Epithelial cell of esophagus (primary cell): ENCODE data around the gene PACSIN2.

Experiments used
- DNase-seq: peaks from one replicate; pipeline ENCODE4 v3.0.0; 2010; ENCODE audit warnings: low read depth
- H3K4me3 ChIP-seq: 2 replicates; pipeline ENCODE4 v1.5.1; 2011; ENCODE audit warnings: mild to moderate bottlenecking, low read length, control low read depth
- TF ChIP-seq, protein P1 (sequence below): IDR thresholded peaks from 2 replicates; pipeline ENCODE4 v1.5.1; 2011; ENCODE audit warnings: low read depth, mild to moderate bottlenecking, low read length, control low read depth, inconsistent platforms; ENCODE audit not compliant: insufficient read depth; ENCODE audit errors: missing control alignments

PACSIN2 gene

DNA sequence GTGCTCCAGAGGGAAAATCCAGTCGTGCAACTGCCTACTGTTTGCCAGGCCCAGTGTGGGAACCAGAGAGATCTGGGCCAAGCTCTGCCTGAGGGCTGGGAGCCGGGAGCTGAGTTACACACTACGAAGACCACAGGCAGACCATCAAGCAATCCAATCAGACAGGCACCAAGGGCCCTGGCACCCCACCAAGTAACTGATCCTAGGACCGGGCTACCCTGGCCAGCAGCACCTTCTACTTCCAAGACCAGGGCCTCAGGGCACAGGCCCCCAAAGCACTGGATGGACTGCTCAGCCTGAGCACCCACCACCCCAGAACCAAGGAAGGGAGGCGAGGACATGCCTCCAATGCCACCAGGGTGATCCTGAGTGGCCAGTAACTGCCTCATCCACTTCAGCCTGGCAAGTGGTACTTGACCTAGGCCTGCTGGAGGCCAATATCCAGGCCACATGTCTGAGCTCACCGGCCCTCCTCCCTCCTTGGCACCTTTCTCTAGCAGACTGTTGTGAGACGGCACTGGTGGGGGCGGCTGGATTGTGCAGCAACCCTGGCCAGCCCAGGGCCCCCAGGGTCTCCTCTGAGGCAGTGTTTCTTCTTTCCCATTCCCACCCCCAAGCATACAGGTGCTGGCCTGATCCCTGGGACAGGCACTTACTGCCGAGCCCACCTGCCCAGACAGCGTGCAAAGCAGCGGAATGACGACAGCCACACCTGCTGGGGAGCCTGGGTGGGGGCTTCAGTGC is 137.2 kb downstream of the PACSIN2 start:
- TF ChIP-seq, protein P1, sequence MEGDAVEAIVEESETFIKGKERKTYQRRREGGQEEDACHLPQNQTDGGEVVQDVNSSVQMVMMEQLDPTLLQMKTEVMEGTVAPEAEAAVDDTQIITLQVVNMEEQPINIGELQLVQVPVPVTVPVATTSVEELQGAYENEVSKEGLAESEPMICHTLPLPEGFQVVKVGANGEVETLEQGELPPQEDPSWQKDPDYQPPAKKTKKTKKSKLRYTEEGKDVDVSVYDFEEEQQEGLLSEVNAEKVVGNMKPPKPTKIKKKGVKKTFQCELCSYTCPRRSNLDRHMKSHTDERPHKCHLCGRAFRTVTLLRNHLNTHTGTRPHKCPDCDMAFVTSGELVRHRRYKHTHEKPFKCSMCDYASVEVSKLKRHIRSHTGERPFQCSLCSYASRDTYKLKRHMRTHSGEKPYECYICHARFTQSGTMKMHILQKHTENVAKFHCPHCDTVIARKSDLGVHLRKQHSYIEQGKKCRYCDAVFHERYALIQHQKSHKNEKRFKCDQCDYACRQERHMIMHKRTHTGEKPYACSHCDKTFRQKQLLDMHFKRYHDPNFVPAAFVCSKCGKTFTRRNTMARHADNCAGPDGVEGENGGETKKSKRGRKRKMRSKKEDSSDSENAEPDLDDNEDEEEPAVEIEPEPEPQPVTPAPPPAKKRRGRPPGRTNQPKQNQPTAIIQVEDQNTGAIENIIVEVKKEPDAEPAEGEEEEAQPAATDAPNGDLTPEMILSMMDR = no peak
- no peak overlapping the region for H3K4me3 ChIP-seq
- no peak for DNase-seq

DNA sequence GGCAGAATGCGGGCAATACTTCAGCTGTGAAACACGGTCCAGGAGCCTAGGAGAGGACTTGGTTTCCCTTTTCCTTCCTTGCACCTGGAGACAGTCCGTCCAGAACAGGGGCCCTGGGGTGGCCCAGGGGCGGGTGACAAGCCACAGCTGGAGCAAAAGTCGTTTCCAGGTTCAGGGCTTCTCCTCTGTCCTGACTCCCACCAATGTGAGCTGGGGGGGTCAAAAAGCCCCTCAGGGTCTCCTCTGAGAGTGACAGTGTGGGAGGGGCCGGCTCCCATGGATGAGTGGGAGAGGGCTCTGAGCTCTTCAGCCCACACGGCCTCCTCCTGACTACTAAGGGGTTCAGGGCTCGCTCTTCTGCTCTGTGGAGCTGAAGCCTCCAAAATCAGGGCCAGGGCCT is 137.8 kb downstream of the PACSIN2 start:
- TF ChIP-seq, protein P1 = no peak
- no peak overlapping the region for H3K4me3 ChIP-seq

DNA sequence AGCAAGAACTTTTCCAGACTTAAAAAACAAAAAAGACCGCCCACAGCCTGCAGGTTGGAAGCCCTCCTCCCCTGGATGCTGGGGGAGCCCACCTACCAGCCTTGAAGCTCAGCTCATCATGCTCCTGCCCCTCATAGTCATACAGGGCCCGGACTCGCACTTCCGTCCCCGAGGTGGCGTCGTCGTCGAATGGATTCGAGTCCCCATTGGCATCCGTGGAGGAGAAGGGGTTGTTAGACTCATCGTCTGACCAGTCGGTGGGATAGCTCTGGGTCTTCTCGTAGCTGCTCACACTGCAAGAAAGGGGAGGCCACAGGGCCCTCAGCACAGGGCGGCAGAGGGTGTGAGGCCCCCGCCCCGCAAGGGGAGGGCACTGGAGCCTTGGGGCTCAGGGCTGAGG is 138.9 kb downstream of the PACSIN2 start:
- DNase-seq = no peak
- H3K4me3 ChIP-seq = no peak overlapping the region
- TF ChIP-seq, protein P1 = no peak

More for the DNA sequence above, 137.8 kb downstream of the PACSIN2 start:
- no peak for DNase-seq

GRCh38 chr22:42874010-42874409 is 140.9 kb downstream of the PACSIN2 start:
- no peak for DNase-seq
- TF ChIP-seq, protein P1 = no peak
- no peak overlapping the region for H3K4me3 ChIP-seq

DNA sequence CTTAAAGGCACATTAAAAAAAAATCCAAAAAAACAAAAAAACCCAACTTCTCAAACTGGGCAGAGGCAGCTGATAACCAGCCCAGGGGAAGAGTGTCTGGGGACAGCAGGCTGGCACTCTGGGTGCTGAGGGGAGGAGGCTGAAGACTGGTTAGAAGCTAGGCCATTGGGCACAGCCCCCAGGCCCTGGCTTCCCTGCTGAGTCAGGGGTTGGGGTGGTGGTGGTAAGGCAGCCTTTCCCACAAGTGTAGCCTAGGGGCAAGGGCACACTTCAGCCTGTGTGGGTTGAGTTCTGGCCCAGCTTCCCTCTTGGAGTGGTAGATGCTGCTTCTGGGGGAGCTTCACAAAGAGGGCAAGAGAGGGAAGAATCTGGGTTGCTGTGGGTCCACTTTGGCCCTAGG is 141.6 kb downstream of the PACSIN2 start:
- DNase-seq = no peak
- H3K4me3 ChIP-seq = no peak overlapping the region
- TF ChIP-seq, protein P1 = no peak

DNA sequence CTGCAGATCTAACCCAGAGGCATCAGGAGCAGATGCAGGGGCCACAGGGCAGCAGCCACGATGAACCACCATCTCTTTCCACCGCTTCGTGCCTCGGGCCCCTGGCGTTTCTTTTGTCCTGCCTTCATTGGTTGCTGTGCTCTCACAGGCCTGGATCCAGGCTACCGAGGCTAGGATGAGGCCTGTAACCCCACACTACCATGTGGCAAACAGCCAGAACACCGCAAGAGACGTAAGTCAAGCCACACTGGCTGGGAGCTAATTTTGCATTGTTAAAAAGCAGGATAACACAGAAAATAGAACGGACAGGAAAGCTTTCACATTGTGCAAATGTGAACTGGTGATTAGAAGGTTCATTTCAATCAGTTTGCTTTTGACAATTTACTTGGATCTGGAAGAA is 142.1 kb downstream of the PACSIN2 start:
- DNase-seq = no peak
- no peak overlapping the region for H3K4me3 ChIP-seq
- TF ChIP-seq, protein P1 = no peak
